ENCODE measurements around the gene SPOPL. TPM values are rescaled to one million over a fixed set of nuclear protein-coding genes. Genes with fewer than 3 reads are reported as not detected.

Gene SPOPL
- total RNA-seq, 1 experiment from 2014 or later, result 21.8 TPM

DNA sequence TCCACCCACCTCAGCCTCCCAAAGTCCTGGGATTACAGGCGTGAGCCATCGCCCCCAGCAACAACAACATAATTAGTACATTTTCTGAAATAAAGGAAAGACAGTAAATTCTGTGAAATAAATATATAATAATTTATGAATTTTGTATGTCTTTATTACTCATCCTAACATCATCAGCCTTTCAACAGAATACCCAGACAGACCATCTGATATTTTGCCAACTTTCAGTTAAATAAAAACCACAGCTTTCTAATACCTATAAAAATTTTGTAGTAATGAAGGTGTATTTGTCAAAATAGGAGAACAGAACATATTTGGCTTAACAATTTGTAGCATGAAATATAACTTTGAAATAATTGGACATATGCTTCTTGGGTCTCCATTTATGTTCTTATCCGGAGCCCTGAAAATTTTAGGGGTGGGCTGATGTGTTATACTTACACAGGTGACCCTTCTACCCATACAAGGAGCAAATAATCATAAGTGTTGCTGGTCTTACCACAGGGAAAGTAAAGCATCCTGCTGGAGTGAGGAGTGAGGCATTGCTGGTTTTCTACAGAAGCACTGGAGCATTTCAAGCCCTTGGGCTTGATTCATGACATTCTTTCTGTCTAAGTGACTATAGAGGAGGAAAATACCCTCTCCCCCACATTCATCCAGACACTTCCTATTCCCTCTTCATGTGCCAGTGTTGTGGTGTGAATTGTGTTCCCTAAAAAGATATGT lies 99.3 kb downstream of the SPOPL start:
- DNase-seq (ENCODE audit: low read depth, low spot score), result no peak
- ATAC-seq, result no peak
- intact Hi-C loops (cut with micrococcal nuclease; ENCODE audit: unreplicated experiment), result no loop called here
- Histone ChIP-seq H3K4me3 (ENCODE audit: low read depth in 2 of 2, low read length in 2 of 2) (no peak overlapping the region), H3K4me1 (ENCODE audit: control insufficient read depth, insufficient read depth, low read length) (no peaks in the 10 kb centered on the region), H3K27me3 (ENCODE audit: control insufficient read depth, insufficient read depth, low read length) (no peaks in the 10 kb centered on the region), H3K27ac (ENCODE audit: low read length) (no peak overlapping the region), H3K9me3 (ENCODE audit: control insufficient read depth, insufficient read depth, low read depth, low read length) (no peaks in the 10 kb centered on the region), H3K36me3 (ENCODE audit: control insufficient read depth, insufficient read depth, low read length) (no peaks in the 10 kb centered on the region)
- in situ Hi-C loops (cut with HindIII; ENCODE audit: low pct_unique_long_range_greater_than_20kb, low sequenced_read_pairs), result no loop called here
- TF ChIP-seq, protein P1, sequence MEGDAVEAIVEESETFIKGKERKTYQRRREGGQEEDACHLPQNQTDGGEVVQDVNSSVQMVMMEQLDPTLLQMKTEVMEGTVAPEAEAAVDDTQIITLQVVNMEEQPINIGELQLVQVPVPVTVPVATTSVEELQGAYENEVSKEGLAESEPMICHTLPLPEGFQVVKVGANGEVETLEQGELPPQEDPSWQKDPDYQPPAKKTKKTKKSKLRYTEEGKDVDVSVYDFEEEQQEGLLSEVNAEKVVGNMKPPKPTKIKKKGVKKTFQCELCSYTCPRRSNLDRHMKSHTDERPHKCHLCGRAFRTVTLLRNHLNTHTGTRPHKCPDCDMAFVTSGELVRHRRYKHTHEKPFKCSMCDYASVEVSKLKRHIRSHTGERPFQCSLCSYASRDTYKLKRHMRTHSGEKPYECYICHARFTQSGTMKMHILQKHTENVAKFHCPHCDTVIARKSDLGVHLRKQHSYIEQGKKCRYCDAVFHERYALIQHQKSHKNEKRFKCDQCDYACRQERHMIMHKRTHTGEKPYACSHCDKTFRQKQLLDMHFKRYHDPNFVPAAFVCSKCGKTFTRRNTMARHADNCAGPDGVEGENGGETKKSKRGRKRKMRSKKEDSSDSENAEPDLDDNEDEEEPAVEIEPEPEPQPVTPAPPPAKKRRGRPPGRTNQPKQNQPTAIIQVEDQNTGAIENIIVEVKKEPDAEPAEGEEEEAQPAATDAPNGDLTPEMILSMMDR (IDR thresholded peaks at IDR 0.05), result no peak
- TF ChIP-seq, protein P2, sequence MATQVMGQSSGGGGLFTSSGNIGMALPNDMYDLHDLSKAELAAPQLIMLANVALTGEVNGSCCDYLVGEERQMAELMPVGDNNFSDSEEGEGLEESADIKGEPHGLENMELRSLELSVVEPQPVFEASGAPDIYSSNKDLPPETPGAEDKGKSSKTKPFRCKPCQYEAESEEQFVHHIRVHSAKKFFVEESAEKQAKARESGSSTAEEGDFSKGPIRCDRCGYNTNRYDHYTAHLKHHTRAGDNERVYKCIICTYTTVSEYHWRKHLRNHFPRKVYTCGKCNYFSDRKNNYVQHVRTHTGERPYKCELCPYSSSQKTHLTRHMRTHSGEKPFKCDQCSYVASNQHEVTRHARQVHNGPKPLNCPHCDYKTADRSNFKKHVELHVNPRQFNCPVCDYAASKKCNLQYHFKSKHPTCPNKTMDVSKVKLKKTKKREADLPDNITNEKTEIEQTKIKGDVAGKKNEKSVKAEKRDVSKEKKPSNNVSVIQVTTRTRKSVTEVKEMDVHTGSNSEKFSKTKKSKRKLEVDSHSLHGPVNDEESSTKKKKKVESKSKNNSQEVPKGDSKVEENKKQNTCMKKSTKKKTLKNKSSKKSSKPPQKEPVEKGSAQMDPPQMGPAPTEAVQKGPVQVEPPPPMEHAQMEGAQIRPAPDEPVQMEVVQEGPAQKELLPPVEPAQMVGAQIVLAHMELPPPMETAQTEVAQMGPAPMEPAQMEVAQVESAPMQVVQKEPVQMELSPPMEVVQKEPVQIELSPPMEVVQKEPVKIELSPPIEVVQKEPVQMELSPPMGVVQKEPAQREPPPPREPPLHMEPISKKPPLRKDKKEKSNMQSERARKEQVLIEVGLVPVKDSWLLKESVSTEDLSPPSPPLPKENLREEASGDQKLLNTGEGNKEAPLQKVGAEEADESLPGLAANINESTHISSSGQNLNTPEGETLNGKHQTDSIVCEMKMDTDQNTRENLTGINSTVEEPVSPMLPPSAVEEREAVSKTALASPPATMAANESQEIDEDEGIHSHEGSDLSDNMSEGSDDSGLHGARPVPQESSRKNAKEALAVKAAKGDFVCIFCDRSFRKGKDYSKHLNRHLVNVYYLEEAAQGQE (IDR thresholded peaks at IDR 0.05; ENCODE audit: insufficient read depth in 1 of 2, low read depth in 2 of 2, low read length in 1 of 2), result no peak
- no peak for TF ChIP-seq TCF7L2 (IDR thresholded peaks at IDR 0.05; ENCODE audit: low read depth, low read length)
- TF ChIP-seq POLR2AphosphoS5 (IDR thresholded peaks at IDR 0.05; ENCODE audit: low read depth, low read length), result no peak
- TF ChIP-seq SIN3A (IDR thresholded peaks at IDR 0.05; ENCODE audit: borderline replicate concordance, insufficient read depth, low read depth, low read length), result no peak
- no TSS peak for BruUV-seq (replicated peaks)
- POLR2A ChIA-PET, result no interaction called here
- CTCF ChIA-PET, result no interaction called here

GRCh38 chr2:138601458-138602165 lies 100.0 kb downstream of the SPOPL start:
- intact Hi-C loops (cut with micrococcal nuclease; ENCODE audit: unreplicated experiment), result no loop called here
- POLR2A ChIA-PET, result no interaction called here
- Histone ChIP-seq H3K4me3 (ENCODE audit: low read depth in 2 of 2, low read length in 2 of 2) (no peak overlapping the region), H3K27me3 (ENCODE audit: control insufficient read depth, insufficient read depth, low read length) (no peaks in the 10 kb centered on the region), H3K36me3 (ENCODE audit: control insufficient read depth, insufficient read depth, low read length) (no peaks in the 10 kb centered on the region), H3K27ac (ENCODE audit: low read length) (no peak overlapping the region), H3K4me1 (ENCODE audit: control insufficient read depth, insufficient read depth, low read length) (no peaks in the 10 kb centered on the region), H3K9me3 (ENCODE audit: control insufficient read depth, insufficient read depth, low read depth, low read length) (no peaks in the 10 kb centered on the region)
- DNase-seq (ENCODE audit: low read depth, low spot score), result no peak
- CTCF ChIA-PET, result no interaction called here
- TF ChIP-seq, protein P1 (IDR thresholded peaks at IDR 0.05), result no peak
- TF ChIP-seq SIN3A (IDR thresholded peaks at IDR 0.05; ENCODE audit: borderline replicate concordance, insufficient read depth, low read depth, low read length) (no peak), TCF7L2 (IDR thresholded peaks at IDR 0.05; ENCODE audit: low read depth, low read length) (no peak), POLR2AphosphoS5 (IDR thresholded peaks at IDR 0.05; ENCODE audit: low read depth, low read length) (no peak)
- TF ChIP-seq, protein P2 (IDR thresholded peaks at IDR 0.05; ENCODE audit: insufficient read depth in 1 of 2, low read depth in 2 of 2, low read length in 1 of 2), result no peak
- no peak for ATAC-seq
- no TSS peak for BruUV-seq (replicated peaks)
- in situ Hi-C loops (cut with HindIII; ENCODE audit: low pct_unique_long_range_greater_than_20kb, low sequenced_read_pairs), result no loop called here

Measured in Panc1 (cell line).